Esophagus mucosa (tissue), 1 donor: ENCODE data around the gene CNOT1. TPM values are rescaled to one million over a fixed set of nuclear protein-coding genes. Genes with fewer than 3 reads are reported as not detected.
A peak's percentile ranks its signal among the peaks of the same experiment; 100 is the strongest.

ENCODE experiments used
- ATAC-seq: fragments of 200-7000 bp; cut with Tn5 transposase; one replicate; pipeline ENCODE4 v1.9.1; 2020
- total RNA-seq: library from RNA; stranded (reverse); gene quantifications from one replicate; pipeline ENCODE4 v1.2.4, GENCODE V29; 2023
- donor health status: DM: yes; HTN: yes; CAD: no.

The CNOT1 gene
- total RNA-seq, 1 donor from 2014 or later: 196 TPM

GRCh38 chr16:58515871-58516767, 113.5 kb downstream of the CNOT1 start:
- ATAC-seq: peak; percentile 77

- ATAC-seq: peak; percentile 79
These were observed 114.3 kb downstream of the CNOT1 start, which contains the start of gene SETD6 for GRCh38 chr16:58515125-58515870. Gene SETD6 (plus strand): TSS chr16:58515517. CDS start chr16:58515538, 21 bp downstream.

GRCh38 chr16:58513874-58514273, 115.8 kb downstream of the CNOT1 start:
- no peak for ATAC-seq

GRCh38 chr16:58511933-58512815, 117.5 kb downstream of the CNOT1 start:
- ATAC-seq: peak; percentile 2

GRCh38 chr16:58510776-58511628, 118.6 kb downstream of the CNOT1 start:
- ATAC-seq: no peak

- no peak for ATAC-seq
These were observed 119.4 kb downstream of the CNOT1 start for GRCh38 chr16:58510097-58510775.

- ATAC-seq: no peak
These were observed 120.2 kb downstream of the CNOT1 start for GRCh38 chr16:58509256-58510096.

- no peak for ATAC-seq
These were observed 120.9 kb downstream of the CNOT1 start for GRCh38 chr16:58508671-58509251.

GRCh38 chr16:58507963-58508670, 121.5 kb downstream of the CNOT1 start:
- ATAC-seq: no peak

GRCh38 chr16:58507195-58507962, 122.2 kb downstream of the CNOT1 start:
- no peak for ATAC-seq

GRCh38 chr16:58506241-58507194, 123.1 kb downstream of the CNOT1 start:
- ATAC-seq: no peak

- no peak for ATAC-seq
These were observed 125.5 kb downstream of the CNOT1 start for GRCh38 chr16:58503863-58504688.

- no peak for ATAC-seq
These were observed 126.3 kb downstream of the CNOT1 start for GRCh38 chr16:58503166-58503862.

- ATAC-seq: no peak
These were observed 127.3 kb downstream of the CNOT1 start for GRCh38 chr16:58502217-58502921.
